GM15510 (cell line): ENCODE data around the gene SCAF1.

ENCODE experiments used
- POLR2A ChIP-seq: IDR thresholded peaks from 3 replicates; pipeline ENCODE4 v1.6.1; 2011; ENCODE audit warnings: borderline replicate concordance; ENCODE audit not compliant: insufficient read length; ENCODE audit errors: extremely low read depth

Gene SCAF1

DNA sequence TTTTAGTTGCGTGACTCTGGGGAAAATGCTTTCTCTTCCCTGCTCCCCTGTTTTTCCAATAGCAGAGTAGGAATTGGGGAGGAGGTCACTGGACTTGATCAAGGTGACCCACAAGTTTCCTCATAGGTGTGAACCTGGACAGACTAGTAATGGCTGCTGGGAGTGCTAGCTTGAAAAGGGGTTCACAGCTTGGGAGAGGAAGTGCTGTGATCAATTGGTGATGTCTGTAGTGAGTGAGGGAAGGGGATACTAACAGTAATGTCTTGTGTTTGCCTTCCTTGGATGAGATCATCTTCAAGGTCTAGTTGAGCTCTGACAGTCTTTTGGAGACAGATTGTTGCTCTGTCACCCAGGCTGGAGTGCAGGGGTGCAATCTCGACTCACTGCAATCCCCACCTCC lies 25.5 kb downstream of the SCAF1 start:
- TF ChIP-seq POLR2A = no peak

DNA sequence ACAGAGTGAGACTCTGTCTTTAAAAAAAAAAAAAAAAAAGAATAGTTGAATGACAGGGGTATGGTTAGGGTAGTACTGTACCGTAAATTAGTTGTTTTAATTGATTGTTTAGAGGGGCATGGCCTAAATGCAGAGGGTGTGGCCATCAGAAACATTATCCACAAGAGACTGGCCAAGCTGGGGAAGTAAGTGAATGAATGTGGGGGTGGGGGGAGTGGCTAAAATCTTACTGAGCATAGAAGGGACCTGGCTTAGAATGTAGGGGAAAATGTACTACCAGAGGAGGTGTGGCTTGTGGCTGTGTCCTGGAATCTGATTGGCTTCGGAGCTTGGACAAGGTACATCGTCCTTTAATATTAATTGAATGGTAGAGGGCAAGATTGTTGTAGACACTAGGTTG lies 27.5 kb downstream of the SCAF1 start:
- no peak for TF ChIP-seq POLR2A

DNA sequence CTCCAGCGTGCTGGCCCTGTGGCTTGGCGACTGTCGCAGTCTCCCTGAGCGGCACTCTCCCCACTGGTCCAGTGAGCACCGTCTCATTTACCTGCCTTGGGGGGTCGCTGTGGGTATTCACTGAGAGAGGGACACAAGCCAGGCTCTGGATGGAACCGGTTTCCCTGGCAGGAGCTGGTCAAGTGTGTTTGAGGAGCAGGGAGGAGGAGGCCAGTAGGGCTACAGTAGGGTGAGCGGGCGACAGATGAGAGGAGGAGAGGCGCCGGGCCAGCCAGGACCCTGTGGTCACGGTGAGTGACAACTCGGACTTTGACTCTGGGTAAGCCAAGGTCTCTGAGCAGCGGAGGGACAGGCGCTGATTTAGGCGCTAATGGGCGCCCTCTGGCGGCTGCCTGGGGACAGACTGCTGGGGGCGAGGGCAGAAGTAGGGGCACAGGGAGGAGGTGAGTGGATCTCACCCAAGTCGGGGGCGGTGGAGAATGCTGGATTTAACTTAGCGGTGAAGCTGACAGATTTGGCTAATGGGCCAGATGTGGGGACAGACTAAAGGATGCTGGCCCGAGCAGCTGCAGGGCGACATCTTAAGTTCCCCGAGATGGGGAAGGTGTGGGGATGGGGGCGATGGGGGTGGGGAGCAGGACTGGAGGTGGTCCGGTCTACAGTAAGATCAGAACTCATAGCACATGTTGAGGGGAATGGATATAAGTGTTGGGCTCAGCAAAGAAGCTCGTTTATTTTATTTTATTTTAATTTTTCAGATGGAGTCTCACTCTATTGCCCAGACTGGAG lies 30.3 kb downstream of the SCAF1 start:
- TF ChIP-seq POLR2A = no peak

DNA sequence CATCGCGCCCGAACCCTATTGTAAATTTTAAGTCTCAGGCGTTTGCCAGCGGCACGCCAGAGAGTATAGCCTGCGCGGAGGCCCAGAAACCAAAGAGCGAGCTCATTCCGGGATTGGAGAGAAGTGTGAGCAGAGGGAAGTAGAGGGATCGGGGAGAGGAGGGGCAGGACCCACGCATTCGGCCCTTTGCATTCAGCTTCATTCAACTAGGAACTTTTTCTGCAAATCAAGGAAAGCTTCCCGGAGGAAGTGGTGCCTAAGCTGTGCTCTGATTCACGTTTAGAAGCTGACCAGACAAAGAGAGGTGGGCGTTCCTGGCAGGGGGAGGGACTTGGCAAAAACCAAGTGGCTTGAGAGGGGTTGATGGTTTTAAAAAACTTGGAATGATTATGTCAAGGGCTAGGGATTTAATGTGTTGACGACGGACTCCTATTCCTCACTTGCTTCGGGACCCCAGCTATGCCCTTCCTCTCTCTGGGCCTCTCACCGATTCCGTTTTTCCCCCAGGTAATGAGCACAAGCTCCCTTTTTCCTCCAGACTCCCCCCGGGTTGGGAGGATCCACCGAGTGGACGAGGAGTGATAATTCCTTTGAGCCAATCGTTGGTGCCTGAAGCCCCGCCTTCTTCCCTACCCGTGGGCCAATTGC lies 34.3 kb downstream of the SCAF1 start:
- peak; percentile 92 for TF ChIP-seq POLR2A

DNA sequence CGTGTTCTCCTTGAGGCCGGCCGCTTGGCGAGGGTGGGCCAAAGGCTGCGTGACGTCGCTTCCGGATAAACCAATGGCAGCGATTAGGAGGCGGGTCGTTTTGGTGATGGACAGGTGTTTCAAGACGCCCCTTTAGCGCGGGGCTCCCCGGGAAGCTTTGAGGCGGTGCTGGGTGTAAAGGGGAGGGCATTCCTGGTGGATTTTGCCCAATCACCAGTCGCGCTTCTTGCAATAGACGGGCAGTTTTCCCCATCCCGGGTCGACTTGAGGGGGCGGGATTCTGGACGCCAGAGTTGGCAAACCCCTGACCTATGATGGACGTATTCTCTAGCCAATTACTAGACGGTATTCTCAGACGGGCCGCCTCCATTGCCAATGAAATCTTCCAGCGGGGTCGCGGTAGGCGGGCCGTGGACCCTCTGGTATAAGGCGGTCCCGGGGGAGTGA lies 34.8 kb downstream of the SCAF1 start:
- no peak for TF ChIP-seq POLR2A

DNA sequence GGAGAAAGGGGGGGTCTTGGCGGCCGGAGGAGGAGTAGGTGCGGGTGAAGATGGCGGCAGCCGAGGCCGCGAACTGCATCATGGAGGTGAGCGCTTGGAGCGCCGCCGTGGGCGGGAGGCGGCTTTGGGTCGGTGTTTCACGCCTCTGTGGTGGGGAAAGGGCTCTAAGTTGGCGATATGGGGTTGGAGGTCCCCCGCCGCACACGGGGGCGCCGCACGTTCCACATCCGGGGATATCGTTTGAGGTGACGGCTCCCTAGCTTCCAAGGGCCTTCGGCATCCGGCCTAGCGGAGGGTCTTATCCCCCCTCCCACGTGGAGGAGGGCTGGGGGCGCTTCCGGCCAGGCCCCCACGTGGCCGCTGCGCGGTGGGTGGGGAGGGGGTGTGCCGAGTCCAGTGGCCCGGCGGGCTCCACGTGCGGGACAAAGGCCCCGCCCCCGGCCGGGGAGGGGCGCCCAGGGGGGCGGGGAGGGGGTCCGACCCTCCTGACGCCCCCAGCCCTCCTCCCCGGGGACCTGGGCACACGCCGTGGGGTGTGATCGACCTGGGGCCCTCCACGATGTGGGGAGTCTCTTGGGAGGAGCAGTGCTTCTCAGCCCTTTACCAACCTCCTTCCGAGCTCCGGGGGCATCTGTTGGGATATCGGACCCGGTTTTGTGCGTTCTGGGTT lies 35.4 kb downstream of the SCAF1 start, which contains the start of gene PRMT1:
PRMT1 (plus strand) TSS at position 41 of the 670 bp plus-strand sequence; CDS start at position 51, 10 bp downstream.
- peak; percentile 84 for TF ChIP-seq POLR2A

DNA sequence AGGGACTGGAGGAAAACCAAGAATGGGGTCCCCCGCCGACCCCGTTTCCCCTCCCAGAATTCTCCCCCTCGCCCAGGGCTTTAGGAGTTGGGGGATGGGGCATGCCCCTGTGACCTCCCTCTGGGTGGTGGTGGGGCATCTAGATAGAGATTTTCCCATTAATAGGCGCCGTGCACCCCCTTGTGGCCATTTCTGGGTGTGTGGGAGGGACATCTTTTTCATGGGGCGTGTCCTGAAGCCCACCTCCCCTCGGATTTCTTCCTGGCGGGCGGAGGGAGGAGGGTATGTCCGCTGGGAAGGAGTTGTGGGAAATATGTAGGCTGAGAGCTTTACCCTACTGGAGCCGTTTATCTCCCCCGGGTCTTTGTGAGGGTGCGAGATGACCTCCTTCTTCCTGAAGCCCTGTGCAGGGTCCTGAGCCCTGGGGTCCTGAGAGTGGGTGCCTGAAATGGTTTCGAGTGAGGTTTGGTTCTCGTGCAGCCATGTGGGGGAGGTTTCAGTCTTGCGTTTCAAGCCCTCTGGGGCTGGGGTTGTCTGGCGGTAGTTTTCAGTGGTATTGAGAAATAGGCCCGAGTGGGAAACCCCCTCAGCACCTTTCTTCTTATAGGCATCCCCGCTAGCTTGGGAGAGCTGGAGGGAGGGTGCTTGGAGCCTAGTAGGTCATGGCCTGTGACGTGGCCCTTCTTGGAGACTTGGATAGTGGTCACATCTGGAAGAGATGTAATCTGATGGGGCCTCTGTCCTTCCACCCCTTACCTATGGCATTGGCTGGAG lies 36.1 kb downstream of the SCAF1 start:
- no peak for TF ChIP-seq POLR2A

DNA sequence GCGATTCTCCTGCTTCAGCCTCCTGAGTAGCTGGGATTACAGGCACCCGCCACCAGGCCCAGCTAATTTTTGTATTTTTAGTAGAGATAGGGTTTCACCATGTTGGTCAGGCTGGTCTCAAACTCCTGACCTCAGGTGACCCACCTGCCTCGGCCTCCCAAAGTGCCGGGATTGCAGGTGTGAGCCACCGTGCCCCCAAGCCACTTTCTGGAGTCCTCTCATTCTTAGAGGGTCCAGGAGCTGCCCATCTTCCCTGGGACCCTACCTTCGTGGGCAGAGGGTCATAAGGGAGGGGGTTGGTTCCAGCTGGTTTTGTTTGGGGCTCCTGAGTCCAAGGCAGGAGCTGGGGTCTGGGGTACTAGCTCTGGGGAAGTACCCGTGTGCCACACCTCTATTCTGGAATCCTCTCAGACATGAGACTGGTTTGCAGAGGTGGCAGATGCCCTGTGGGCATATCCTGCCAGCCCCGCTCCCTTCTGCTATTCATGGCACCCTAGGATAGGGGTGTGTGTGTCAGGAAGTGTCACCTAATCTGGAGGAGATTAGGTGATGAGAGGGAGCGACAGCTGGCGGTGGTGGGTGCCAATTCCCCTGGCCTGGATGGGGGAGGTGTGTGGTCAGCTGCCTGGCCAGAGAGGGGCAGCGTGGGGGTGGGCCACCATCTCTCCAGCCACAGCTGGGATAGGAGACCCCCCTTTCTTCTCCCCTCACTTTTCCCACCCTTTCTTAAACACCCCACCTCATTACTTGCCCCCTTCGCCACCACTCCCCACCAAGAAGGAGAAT lies 37.2 kb downstream of the SCAF1 start:
- TF ChIP-seq POLR2A = no peak

DNA sequence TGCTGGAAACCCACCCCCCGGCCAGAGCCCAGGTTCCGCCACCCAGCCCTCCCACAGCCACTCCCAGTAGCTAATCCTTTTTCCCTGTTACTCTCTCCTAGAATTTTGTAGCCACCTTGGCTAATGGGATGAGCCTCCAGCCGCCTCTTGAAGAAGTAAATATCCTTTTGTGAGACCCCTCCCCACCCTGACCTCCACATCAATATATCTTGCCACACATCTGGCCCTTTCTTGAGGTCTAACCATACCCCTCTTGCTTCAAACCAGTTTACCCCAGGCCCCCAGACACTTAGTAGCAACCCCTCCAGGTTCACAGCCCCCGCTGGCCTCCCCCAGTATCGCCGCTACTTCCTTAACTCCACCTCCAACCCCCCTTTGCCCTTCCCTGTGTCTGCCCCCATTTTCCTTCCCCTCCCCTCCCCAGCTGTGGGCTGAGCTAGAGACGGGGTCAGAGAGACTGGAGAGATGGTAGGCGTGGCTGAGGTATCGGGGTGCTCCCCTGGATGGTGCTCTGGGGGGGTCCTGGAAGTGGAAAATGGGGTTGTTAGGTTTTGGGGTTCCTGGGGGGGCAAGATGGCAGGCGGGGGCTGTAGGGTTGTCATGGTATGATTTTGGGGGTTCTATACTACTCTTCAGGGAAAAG lies 37.9 kb downstream of the SCAF1 start:
- TF ChIP-seq POLR2A = no peak

DNA sequence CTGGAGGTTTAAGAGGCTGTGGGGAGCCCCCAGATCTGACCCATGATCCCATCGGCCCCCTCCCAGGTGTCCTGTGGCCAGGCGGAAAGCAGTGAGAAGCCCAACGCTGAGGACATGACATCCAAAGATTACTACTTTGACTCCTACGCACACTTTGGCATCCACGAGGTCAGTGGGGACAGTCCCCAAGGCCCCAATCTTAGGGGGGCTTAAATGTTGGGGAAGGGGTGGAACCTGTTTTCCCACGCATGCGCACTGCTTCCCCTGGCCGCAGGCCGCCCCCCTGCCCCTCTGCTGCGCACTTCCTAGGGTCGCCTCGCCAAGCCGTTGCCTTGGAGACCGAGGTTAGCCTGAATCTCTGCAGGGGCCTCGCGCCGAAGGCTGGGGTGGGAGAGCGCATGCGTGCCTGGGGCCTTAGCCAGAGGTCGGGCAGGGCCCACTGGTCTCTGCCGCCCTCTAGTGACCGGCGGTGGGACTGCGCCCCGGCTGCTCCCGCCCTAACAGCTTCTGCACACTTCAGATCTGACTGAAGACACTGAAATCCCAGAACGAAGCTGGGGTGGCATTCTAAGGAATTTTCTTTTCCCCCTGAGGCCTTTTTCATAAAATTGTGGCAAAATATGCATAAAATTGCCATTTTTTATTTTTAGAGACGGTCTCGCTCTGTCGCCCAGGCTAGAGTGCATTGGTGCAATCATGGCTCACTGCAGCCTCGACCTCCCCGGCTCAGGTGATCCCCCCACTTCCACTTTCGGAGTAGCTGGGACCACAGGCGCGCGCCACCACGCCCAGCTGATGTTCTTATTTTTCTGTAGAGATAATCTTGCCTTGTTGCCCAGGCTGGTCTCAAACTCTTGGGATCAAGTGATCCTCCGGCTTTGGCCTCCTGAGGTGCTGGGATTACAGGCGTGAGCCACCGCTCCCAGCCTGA lies 38.7 kb downstream of the SCAF1 start:
- TF ChIP-seq POLR2A = no peak

DNA sequence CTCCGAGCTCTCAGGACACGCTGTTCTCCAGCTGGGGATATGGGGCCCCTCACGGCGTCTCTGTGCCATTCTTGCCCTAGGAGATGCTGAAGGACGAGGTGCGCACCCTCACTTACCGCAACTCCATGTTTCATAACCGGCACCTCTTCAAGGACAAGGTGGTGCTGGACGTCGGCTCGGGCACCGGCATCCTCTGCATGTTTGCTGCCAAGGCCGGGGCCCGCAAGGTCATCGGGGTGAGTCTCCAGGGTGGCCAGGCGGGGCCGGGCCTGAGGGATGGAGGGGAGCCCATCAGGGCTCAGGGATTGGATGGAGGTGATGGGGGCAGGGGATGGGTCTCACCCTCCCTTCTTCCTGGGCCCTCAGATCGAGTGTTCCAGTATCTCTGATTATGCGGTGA lies 39.8 kb downstream of the SCAF1 start:
- TF ChIP-seq POLR2A = no peak

DNA sequence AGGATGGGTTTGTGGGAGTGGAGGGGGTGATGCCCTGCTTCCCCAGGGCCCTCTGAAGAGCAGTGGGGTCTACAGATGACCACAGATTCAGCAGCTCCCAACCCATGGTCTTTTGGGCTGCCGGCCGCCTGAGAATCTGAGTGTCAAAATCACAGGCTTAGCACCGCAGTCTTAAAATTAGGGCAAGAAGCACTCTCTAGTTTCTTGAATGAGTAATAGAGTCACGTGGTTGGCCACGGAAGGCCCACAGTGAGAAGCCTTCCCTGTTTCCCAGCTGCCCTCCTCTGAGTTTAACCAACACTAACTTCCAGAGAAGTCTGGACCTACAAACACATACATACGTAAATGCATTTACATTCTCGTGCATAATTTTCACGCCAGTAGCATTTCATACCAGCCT lies 40.3 kb downstream of the SCAF1 start:
- TF ChIP-seq POLR2A = no peak

DNA sequence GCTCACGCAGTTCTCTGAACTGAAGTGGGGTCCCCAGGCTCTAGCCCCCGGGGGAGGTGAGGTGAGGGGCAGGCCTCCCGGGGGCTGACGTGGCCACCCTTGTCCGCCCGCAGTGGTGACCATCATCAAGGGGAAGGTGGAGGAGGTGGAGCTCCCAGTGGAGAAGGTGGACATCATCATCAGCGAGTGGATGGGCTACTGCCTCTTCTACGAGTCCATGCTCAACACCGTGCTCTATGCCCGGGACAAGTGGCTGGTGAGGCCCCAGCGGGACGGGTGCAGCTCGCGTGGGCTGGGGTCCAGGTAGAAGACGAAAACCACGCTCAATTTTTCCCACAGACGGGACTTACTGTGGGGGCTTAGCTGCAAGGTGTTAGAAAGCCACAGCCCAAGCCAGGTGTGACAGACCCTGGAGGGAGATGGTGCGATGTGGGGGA lies 41.8 kb downstream of the SCAF1 start:
- peak; percentile 10 for TF ChIP-seq POLR2A
